Astrocyte (in vitro differentiated cells and primary cell): ENCODE data around the gene FAM107B.

ENCODE experiments used
- CTCF ChIP-seq: IDR thresholded peaks from 2 replicates; pipeline ENCODE4 v1.5.1; 2011; ENCODE audit warnings: low read depth, mild to moderate bottlenecking, inconsistent platforms, low read length, moderate library complexity; ENCODE audit not compliant: insufficient read depth
- EZH2 ChIP-seq: IDR thresholded peaks from 2 replicates; pipeline ENCODE4 v1.6.1; 2012; ENCODE audit warnings: mild to moderate bottlenecking, low read length, inconsistent platforms; ENCODE audit not compliant: insufficient read depth

GRCh38 chr10:14545827-14546226 lies 228.9 kb downstream of the FAM107B start:
- TF ChIP-seq CTCF: no peak
- no peak for TF ChIP-seq EZH2
